ENCODE data around the gene KTI12.

GRCh38 chr1:52026278-52026677 lies 7.3 kb downstream of the KTI12 start:
- TF ChIP-seq CTCF (IDR thresholded peaks at IDR 0.05; ENCODE audit: low read length) (no peak), EZH2 (IDR thresholded peaks at IDR 0.05; ENCODE audit: borderline replicate concordance, low read length) (no peak)

Data from OCI-LY1 (cell line).